ENCODE measurements around the gene CCDC134.

The CCDC134 gene

DNA sequence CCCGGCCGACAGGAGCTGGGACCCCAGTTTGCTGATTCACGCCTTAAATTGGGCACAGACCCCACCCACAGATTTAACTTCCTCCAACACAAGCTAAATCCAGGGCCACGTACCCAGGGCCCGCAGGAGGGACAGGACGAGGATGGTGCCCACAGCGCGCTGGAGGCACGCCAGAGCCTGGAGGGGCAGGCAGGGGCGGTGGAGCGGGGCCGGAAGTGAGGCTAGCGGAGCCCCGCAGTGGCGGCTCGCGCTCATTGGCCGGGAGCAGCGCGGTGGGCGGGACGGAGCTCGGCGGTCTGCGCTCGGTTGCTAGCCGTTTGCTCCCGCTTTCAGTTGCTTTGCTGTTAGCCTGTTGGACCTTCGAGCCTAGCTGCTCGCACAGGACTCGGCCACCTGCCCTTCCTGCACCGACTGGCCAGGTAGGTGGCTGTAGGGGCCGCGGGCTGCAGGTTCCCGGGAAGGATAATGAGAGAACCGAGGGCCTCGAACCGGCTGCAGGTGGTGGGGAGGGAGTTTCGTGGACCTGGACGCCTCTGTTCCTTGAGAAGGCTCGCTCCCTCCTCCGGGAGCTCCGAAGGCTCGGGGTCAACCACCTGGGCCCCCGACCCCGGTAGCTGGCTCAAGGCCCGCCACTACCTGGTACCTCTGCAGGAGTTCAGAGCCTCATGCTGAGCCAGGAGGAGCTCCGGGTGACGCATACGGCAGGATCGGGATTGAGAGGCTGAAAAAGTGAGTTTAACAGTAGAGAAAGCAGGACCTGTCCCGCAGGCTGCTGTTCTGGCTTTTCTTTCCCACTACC lies at the start of gene CCDC134:
Gene CCDC134 (plus strand): TSS at position 332 of the 799 bp plus-strand sequence. CDS start 8,212 bp downstream, outside the sequence.
- peak; percentile 41 for DNase-seq (ENCODE audit: extremely low read depth, low read depth)
- TF ChIP-seq, protein P1, sequence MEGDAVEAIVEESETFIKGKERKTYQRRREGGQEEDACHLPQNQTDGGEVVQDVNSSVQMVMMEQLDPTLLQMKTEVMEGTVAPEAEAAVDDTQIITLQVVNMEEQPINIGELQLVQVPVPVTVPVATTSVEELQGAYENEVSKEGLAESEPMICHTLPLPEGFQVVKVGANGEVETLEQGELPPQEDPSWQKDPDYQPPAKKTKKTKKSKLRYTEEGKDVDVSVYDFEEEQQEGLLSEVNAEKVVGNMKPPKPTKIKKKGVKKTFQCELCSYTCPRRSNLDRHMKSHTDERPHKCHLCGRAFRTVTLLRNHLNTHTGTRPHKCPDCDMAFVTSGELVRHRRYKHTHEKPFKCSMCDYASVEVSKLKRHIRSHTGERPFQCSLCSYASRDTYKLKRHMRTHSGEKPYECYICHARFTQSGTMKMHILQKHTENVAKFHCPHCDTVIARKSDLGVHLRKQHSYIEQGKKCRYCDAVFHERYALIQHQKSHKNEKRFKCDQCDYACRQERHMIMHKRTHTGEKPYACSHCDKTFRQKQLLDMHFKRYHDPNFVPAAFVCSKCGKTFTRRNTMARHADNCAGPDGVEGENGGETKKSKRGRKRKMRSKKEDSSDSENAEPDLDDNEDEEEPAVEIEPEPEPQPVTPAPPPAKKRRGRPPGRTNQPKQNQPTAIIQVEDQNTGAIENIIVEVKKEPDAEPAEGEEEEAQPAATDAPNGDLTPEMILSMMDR (IDR thresholded peaks at IDR 0.05; ENCODE audit: low read depth, low read length), result no peak

DNA sequence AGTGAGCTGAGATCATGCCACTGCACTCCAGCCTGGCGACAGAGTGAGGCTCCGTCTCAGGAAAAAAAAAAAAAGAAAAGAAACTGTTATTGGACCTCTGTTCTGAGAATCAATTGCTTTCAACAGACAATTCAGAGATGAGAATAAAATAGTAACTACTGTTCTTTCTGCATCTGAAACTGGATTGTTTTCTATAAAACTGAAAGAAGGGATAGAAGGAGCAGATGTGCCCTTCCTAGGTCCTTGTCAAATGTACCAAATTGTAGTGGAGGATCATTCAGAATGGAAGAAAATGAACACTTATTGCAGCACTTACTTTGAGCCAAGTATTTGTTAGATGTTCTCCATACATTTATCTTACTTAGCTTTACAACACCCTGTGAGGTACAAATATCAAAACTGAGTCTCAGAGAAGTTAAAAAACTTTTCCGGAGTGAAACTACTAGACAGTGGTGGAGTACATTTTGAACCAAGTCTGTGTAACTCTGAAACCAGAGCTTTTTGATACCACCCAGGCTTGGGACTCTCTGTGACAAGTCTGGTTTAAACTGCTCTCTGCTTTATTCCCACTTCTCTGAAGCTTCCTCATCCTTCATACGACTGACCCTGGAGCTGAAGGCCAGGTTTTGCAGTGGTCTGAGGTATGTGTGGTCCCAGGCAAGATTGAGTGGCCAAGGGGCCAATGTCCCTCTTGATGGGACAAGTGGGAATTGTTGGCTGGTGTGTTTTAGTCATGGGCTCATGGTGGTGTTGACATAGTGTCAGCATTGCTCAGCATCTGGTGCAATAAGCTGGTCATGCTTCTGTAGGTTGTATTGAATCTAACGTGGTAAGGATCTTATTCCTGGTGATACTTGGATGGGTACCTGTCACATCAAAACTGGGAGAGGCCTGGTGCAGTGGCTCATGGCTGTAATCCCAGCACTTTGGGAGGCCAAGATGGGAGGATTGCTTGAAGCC lies 48.2 kb upstream of the CCDC134 start:
- TF ChIP-seq, protein P1 (IDR thresholded peaks at IDR 0.05; ENCODE audit: low read depth, low read length), result no peak
- DNase-seq (ENCODE audit: extremely low read depth, low read depth), result no peak

DNA sequence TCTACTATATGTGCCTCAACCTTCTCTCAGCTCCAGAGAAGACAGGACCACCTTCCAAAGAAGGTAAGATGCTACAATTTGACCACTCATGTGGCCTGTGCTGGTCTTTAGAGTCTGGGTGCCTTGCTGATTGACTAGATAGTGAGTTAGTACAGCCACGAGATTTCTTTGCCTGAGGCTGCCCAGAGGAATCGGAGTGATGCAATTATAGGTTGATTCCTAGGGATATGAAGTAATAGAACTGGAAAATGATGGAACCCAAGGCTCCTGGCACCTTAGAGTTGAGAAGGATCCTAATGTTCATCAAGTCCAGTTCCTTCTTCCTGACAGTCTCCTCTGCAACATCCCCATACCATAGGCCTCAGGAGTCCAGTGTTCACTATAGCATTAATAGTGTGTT lies 46.5 kb upstream of the CCDC134 start:
- DNase-seq (ENCODE audit: extremely low read depth, low read depth), result no peak
- TF ChIP-seq, protein P1 (IDR thresholded peaks at IDR 0.05; ENCODE audit: low read depth, low read length), result no peak

DNA sequence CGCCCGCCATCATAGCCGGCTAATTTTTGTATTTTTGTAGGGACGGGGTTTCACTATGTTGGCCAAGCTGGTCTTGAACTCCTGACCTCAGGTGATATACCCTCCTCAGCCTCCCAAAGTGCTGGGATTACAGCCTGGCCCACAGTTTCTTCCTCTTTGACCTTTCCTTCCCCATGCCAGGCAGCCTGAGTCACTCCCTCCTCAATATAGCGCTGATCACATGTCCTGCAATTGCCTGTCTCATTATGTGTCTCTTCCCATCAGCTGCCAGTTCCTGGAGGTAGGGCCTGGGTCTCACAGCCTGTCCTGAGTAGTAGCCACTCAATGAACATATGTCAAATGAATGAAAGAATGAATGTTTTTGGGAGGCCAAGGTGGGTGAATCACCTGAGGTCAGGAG lies 43.0 kb upstream of the CCDC134 start:
- TF ChIP-seq, protein P1 (IDR thresholded peaks at IDR 0.05; ENCODE audit: low read depth, low read length), result no peak
- no peak for DNase-seq (ENCODE audit: extremely low read depth, low read depth)

DNA sequence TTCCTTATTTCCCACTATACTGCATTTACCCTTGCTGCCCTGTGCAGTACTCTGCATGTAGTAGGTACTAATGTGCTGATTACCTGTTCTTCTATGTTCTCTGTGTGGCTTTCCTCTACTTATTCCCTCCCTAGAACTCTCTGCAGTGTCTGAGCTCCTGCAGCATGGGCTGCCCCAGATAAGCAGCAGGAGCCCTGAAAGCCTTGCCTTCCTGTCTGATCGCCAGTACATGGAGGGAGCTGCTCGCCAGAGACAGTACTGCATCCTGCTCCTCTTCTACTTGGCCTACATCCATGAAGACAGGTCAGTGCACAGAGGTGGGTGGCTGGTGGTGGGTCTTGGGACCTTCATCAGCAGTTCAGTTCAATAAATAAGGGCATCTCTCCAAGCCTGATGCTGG lies 42.2 kb upstream of the CCDC134 start:
- DNase-seq (ENCODE audit: extremely low read depth, low read depth), result no peak
- TF ChIP-seq, protein P1 (IDR thresholded peaks at IDR 0.05; ENCODE audit: low read depth, low read length), result no peak

DNA sequence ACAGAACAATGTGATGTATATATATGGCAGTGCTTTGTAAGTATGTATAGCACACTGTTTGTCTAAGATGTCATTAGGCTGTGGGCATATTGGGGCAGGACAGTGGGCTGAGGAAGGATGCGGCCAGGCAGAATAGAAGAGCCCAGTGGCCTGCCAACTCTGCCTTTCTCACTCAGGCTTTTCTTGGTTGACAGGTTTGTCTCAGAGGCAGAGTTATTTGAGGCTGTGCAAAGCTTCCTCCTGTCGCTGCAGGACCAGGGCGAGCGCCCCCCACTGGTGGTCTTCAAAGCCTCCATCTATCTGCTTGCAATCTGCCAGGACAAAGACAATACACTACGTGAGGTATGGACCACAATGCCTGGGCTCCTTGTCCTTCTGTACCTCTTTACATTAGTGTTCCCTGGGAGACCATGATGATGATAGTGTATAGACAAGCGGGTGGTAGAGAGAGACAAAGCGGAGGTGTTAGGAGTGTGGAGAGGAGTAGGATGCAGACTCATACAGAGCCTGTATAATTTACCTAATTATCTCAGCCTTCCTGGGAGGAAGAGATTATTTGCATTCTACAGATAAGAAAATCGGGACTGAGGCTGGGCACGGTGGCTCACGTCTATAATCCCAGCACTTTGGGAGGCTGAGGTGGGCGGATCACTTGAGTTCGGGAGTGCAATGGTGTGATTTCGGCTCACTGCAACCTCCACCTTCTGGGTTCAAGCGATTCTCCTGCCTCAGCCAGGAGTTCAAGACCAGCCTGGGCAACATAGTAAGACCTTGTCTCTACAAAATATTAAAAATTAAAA lies 37.3 kb upstream of the CCDC134 start:
- no peak for DNase-seq (ENCODE audit: extremely low read depth, low read depth)

More for the DNA sequence above, 37.3 kb upstream of the CCDC134 start:
- TF ChIP-seq, protein P1 (IDR thresholded peaks at IDR 0.05; ENCODE audit: low read depth, low read length), result peak; percentile 26

All from AG09319 (cell line).